Hepatocyte (in vitro differentiated cells): ENCODE results near the gene TSPEAR. TPM values are rescaled to one million over a fixed set of nuclear protein-coding genes. Genes with fewer than 3 reads are reported as not detected.
"Not testable (repeated sequence)": the region's sequence is repeated elsewhere in the genome, so short reads cannot be mapped to it uniquely, and the experiment has no call there.

Experiments
- DNase-seq: peaks from one replicate; pipeline ENCODE4 v3.0.0-alpha.2; 2016; ENCODE audit warnings: low spot score
- H2AFZ ChIP-seq: fragments of 200-600 bp; sonication (generic); 2 replicates; pipeline ENCODE4 v1.6.0; 2016; ENCODE audit warnings: antibody characterized with exemption, mild to moderate bottlenecking
- H3K27ac ChIP-seq: fragments of 200-600 bp; sonication (generic); 2 replicates; pipeline ENCODE4 v1.5.1; 2016; ENCODE audit warnings: mild to moderate bottlenecking
- H3K27me3 ChIP-seq: fragments of 200-600 bp; sonication (generic); 2 replicates; pipeline ENCODE4 v1.6.1; 2016
- H3K36me3 ChIP-seq: fragments of 200-600 bp; sonication (generic); replicated peaks from 2 replicates; pipeline ENCODE4 v1.5.1; 2016; ENCODE audit warnings: low read depth; ENCODE audit not compliant: insufficient read depth
- H3K4me1 ChIP-seq: fragments of 200-600 bp; sonication (generic); 2 replicates; pipeline ENCODE4 v1.5.1; 2016; ENCODE audit warnings: mild to moderate bottlenecking, moderate library complexity; ENCODE audit not compliant: insufficient read depth
- H3K4me2 ChIP-seq: fragments of 200-600 bp; sonication (generic); 2 replicates; pipeline ENCODE4 v1.6.0; 2016
- H3K4me3 ChIP-seq: fragments of 200-600 bp; sonication (generic); 2 replicates; pipeline ENCODE4 v1.5.1; 2016; ENCODE audit warnings: mild to moderate bottlenecking
- H3K79me2 ChIP-seq: fragments of 200-600 bp; sonication (generic); 2 replicates; pipeline ENCODE4 v1.6.0; 2017; ENCODE audit warnings: mild to moderate bottlenecking
- H3K9me2 ChIP-seq: fragments of 200-600 bp; sonication (generic); replicated peaks from 2 replicates; pipeline ENCODE4 v1.6.0; 2017; ENCODE audit warnings: mild to moderate bottlenecking; ENCODE audit not compliant: insufficient read depth
- H3K9me3 ChIP-seq: fragments of 200-600 bp; sonication (generic); 2 replicates; pipeline ENCODE4 v1.5.1; 2016; ENCODE audit warnings: low read depth, mild to moderate bottlenecking
- H4K20me1 ChIP-seq: fragments of 200-600 bp; sonication (generic); 2 replicates; pipeline ENCODE4 v1.6.0; 2016; ENCODE audit warnings: mild to moderate bottlenecking; ENCODE audit not compliant: insufficient read depth, poor library complexity, severe bottlenecking
- CTCF ChIP-seq: fragments of 200-600 bp; sonication (generic); IDR thresholded peaks from 2 replicates; pipeline ENCODE4 v1.5.1; 2016; ENCODE audit warnings: antibody characterized with exemption, mild to moderate bottlenecking; ENCODE audit not compliant: poor library complexity
- EZH2 ChIP-seq: fragments of 200-600 bp; sonication (generic); IDR thresholded peaks from 2 replicates; pipeline ENCODE4 v1.6.1; 2016; ENCODE audit warnings: antibody characterized with exemption, mild to moderate bottlenecking, borderline replicate concordance
- EZH2phosphoT487 ChIP-seq: fragments of 200-600 bp; sonication (generic); IDR thresholded peaks from one replicate; pipeline ENCODE4 v1.6.1; 2018; ENCODE audit warnings: antibody characterized with exemption, mild to moderate bottlenecking, low read depth, moderate library complexity; ENCODE audit not compliant: unreplicated experiment, severe bottlenecking
- WGBS: methylation state at CpG from one replicate; pipeline ENCODE4 v1.1.6; 2016; ENCODE audit warnings: low lambda C conversion rate; ENCODE audit errors: missing lambda C conversion rate; 5-methylcytosine and 5-hydroxymethylcytosine counted together
- polyA plus RNA-seq: library from polyadenylated mRNA; unstranded; fragments of >200 nt; fragmentation: Nextera tagmentation; extraction: Ambion mirVana; gene quantifications from 2 replicates; pipeline ENCODE4 v1.2.1, GENCODE V29; 2016
- total RNA-seq: library from RNA; depleted of rRNA; stranded (reverse); fragments of >200 nt; gene quantifications from 2 replicates; pipeline ENCODE4 v1.2.3, GENCODE V29; 2014

The TSPEAR gene
- total and polyA plus RNA-seq, 2 experiments from 2014 or later, result 0.35 TPM; not detected in 1

- no peaks in the 10 kb centered on the region for H3K36me3 ChIP-seq
- H3K9me3 ChIP-seq, result peaks cover 4% of the 10 kb centered on the region
- DNase-seq, result no peak
- WGBS, result 68% methylated on average over 8 of the region's 8 CpGs
- no peak overlapping the region for H2AFZ ChIP-seq
- H3K79me2 ChIP-seq, result no peaks in the 10 kb centered on the region
- no peak overlapping the region for H3K27ac ChIP-seq
- no peaks in the 10 kb centered on the region for H3K4me1 ChIP-seq
- no peaks in the 10 kb centered on the region for H4K20me1 ChIP-seq
- no peak overlapping the region for H3K4me3 ChIP-seq
- H3K9me2 ChIP-seq, result no peaks in the 10 kb centered on the region
- H3K4me2 ChIP-seq, result no peak overlapping the region
- H3K27me3 ChIP-seq, result no peaks in the 10 kb centered on the region
- TF ChIP-seq EZH2phosphoT487, result no peak
- no peak for TF ChIP-seq CTCF
- TF ChIP-seq EZH2, result no peak
Observed at GRCh38 chr21:44647222-44647552, 64.2 kb downstream of the TSPEAR start.

- not testable (repeated sequence) for H3K9me3 ChIP-seq, H3K4me1 ChIP-seq, H3K4me3 ChIP-seq, H3K9me2 ChIP-seq, H3K79me2 ChIP-seq, H4K20me1 ChIP-seq, H2AFZ ChIP-seq, DNase-seq, H3K36me3 ChIP-seq, H3K27ac ChIP-seq, H3K4me2 ChIP-seq, H3K27me3 ChIP-seq
- 92% methylated on average over 17 of the region's 21 CpGs for WGBS
Observed at GRCh38 chr21:44646366-44647221, 64.8 kb downstream of the TSPEAR start, which contains the start of gene KRTAP10-11. TSS of gene KRTAP10-11 (plus strand) at chr21:44646414. CDS start at chr21:44646459, 45 bp downstream.

GRCh38 chr21:44644878-44645277 is 66.5 kb downstream of the TSPEAR start:
- Histone ChIP-seq H3K4me2 (no peak overlapping the region), H4K20me1 (no peaks in the 10 kb centered on the region), H3K27ac (no peak overlapping the region), H3K9me3 (peaks cover 4% of the 10 kb centered on the region), H2AFZ (no peak overlapping the region), H3K4me3 (no peak overlapping the region), H3K9me2 (no peaks in the 10 kb centered on the region), H3K4me1 (no peaks in the 10 kb centered on the region), H3K27me3 (no peaks in the 10 kb centered on the region), H3K79me2 (no peaks in the 10 kb centered on the region), H3K36me3 (no peaks in the 10 kb centered on the region)
- 74% methylated on average over 2 of the region's 2 CpGs for WGBS
- TF ChIP-seq CTCF (no peak), EZH2 (no peak), EZH2phosphoT487 (no peak)
- DNase-seq, result no peak

- H3K27ac ChIP-seq, result no peak overlapping the region
- H2AFZ ChIP-seq, result no peak overlapping the region
- no peak overlapping the region for H3K4me2 ChIP-seq
- no peaks in the 10 kb centered on the region for H4K20me1 ChIP-seq
- 86% methylated on average over 14 of the region's 14 CpGs for WGBS
- TF ChIP-seq EZH2phosphoT487 (no peak), EZH2 (no peak), CTCF (no peak)
- H3K9me3 ChIP-seq, result peaks cover 4% of the 10 kb centered on the region
- no peaks in the 10 kb centered on the region for H3K79me2 ChIP-seq
- no peaks in the 10 kb centered on the region for H3K27me3 ChIP-seq
- no peaks in the 10 kb centered on the region for H3K36me3 ChIP-seq
- H3K9me2 ChIP-seq, result no peaks in the 10 kb centered on the region
- no peak for DNase-seq
- H3K4me3 ChIP-seq, result no peak overlapping the region
- no peaks in the 10 kb centered on the region for H3K4me1 ChIP-seq
Observed at GRCh38 chr21:44643741-44644310, 67.5 kb downstream of the TSPEAR start.
